HG03460 (cell line): Measurements from ENCODE around the gene CPT1B.
"Not testable (repeated sequence)": the region's sequence is repeated elsewhere in the genome, so short reads cannot be mapped to it uniquely, and the experiment has no call there.

ENCODE experiments used
- ATAC-seq: cut with Tn5 transposase; IDR thresholded peaks from one replicate; pipeline ENCODE4 v1.9.1; 2021; ENCODE audit not compliant: unreplicated experiment

CPT1B gene

GRCh38 chr22:50547263-50547985 is 30.8 kb downstream of the CPT1B start:
- ATAC-seq, result no peak

- no peak for ATAC-seq
Measured at GRCh38 chr22:50546326-50547262, 31.6 kb downstream of the CPT1B start.

GRCh38 chr22:50545522-50546325 is 32.5 kb downstream of the CPT1B start, which contains the start of gene KLHDC7B:
Gene KLHDC7B (plus strand): TSS chr22:50545899. CDS start chr22:50546244, 345 bp downstream.
- no peak for ATAC-seq

- ATAC-seq, result no peak
Measured at GRCh38 chr22:50544746-50545253, 33.4 kb downstream of the CPT1B start.

DNA sequence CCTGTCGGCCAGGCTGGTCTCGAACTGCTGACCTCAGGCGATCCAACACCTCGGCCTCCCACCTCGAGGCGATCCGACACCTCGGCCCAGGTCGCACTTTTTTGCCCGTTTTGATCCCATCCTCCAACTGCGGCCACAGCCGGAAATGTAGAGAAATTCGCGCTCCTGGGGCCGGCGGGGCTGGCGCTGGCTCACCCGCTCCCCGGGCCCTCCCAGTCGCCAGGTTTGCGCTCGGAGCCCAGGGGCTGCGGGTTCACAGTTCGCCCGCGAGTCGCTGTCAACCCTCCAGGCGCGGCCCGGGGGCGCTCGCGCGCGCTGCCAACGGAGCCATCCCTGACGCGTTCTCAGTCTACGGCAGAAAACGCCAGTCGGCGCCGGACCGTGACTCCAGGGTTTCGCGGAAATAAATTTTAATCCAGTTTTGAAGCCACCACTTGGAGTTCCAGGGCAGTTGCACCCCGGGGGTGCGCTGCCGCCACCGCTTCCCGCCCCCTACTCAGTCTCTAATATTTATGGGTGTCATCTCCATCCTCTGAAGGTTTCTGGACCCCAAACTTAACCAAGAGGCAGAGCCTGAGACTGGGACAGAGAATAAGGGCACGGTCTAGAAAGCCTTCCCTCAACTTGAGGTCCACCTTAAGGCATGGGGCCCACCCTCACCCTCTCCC is 34.0 kb downstream of the CPT1B start:
- no peak for ATAC-seq

- no peak for ATAC-seq
Measured at GRCh38 chr22:50542416-50542927, 35.8 kb downstream of the CPT1B start.

- not testable (repeated sequence) for ATAC-seq
Measured at GRCh38 chr22:50541667-50542026, 36.6 kb downstream of the CPT1B start.

DNA sequence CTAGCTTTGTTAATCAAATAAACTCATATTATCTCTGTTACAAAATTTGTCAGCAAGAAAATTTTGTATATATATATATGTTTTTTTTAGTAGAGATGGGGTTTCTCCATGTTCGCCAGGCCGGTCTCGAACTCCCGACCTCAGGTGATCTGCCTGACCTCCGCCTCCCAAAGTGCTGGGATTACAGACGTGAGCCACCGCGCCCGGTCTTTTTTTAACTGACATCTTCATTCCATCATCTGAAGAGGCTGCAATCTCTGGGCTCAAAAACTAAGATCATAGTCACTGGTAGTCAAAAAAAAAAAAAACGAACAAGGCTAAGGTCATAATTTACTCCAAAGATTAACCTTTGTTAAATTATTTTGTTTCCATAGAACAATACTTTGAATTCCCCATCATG is 37.8 kb downstream of the CPT1B start:
- ATAC-seq, result no peak

GRCh38 chr22:50537765-50538164 is 40.5 kb downstream of the CPT1B start:
- ATAC-seq, result no peak

- no peak for ATAC-seq
Measured at GRCh38 chr22:50536226-50536625, 42.0 kb downstream of the CPT1B start.

GRCh38 chr22:50535113-50535512 is 43.1 kb downstream of the CPT1B start:
- no peak for ATAC-seq

DNA sequence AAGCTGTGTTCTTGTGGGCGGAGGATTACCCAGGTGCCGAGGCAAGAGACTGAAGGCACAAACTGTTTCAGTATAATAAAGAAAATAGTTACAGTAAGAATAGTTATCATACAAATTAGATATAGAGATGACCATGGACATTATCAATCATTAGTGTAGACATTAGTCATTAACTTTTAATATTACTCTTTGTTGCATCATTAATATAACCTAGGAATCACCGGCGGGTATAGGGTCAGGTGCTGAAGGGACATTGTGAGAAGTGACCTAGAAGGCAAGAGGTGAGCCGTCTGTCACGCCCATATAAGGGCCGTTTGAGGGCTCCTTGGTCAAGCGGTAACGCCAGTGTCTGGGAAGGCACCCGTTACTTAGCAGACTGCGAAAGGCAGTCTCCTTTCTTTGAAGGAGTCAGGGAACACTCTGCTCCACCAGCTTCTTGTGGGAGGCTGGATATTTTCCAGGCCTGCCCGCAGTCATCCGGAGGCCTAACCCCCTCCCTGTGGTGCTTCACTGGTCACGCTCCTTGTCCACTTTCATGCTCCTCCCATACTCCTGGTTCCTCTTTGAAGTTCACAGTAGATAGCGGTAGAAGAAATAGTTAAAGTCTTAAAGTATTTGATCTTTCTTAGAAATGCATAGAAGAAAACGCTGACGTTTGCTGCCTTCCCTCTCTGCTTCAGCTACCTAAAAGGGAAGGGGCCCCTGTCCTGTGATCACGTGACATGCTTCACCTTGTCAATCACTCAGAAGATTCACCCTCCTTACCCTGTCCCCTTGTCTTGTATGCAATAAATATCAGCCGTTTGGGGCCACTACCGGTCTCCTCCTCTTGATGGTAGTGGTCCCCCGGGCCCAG is 44.1 kb downstream of the CPT1B start:
- ATAC-seq, result not testable (repeated sequence)

GRCh38 chr22:50532824-50533796 is 45.1 kb downstream of the CPT1B start:
- no peak for ATAC-seq

GRCh38 chr22:50531962-50532674 is 46.1 kb downstream of the CPT1B start:
- ATAC-seq, result no peak

DNA sequence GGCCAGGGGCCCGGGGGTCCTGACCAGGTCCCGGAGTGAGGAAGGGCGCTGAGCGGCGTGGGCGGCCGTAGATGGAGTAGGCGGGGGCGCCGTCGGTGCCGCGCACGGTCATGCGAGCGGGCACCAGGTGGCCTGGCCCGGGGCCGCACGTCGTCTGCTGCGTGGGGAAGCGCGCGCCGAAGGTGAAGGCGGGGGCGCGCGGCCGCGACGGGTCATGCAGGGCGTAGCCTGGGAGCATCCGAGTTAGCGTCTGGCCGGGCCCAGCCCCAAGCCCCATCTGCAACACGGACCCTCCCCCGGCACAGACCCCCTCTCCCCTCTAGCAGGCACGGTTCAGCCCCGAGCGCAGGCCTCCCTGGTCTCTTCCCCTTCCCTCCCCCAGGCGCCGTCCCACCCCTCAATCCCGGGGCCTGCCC is 46.7 kb downstream of the CPT1B start:
- no peak for ATAC-seq

DNA sequence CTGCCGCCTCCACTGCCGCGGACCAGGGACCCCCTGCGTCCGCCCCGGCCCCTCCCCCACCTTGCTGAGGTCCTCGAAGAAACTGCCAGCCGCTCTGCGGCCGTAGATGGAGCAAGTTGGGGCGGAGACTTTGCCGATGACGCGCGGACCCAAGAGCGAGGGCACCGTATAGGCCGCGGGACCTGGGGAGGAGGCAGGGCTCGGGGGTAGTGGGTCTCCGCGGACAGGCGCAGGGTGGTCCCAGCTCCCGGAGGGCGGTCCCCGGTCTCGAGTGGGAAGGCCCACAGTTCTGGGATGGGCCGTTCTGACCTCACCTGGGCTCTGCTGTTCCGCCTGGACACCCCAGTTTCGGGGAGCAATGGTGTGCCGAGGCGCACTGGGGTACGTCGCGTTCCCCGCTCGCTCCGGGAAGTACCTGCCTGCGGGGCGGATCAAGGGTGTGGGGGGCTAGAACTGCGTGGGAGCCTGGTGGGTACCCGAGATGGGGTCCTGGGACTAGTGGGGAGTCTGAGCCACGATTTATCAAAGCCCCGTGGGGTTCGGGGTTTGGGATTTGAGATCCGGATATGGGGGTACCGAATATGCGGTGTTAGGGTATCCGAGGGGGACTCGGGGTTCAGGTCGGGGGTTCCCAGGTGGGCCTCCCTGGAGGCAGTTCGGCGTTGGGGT is 47.2 kb downstream of the CPT1B start:
- ATAC-seq, result no peak

DNA sequence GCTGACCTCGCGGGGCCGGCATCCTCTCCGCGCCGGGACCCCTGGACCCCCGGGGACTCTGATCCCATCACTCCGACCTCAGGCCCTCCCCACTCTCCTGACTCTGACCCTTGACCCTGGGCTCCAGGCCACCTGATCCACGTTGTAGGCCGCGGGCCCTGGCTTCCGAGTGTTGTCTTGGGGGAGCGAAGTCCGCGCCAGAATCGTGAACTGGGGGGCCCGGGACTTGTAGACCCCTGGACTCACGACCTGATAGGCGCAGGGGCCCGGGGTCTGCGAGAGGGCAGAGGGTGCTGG is 47.7 kb downstream of the CPT1B start:
- ATAC-seq, result no peak
